Left lobe of liver (tissue), 2 donors: ENCODE data around the gene GLIS2. TPM values are rescaled to one million over a fixed set of nuclear protein-coding genes. Genes with fewer than 3 reads are reported as not detected.
"Not testable (repeated sequence)": the region's sequence is repeated elsewhere in the genome, so short reads cannot be mapped to it uniquely, and the experiment has no call there.

Experiments
- ATAC-seq: fragments of 200-7000 bp; cut with Tn5 transposase; one replicate; pipeline ENCODE4 v1.9.1; 2020; ENCODE audit warnings: mild to moderate bottlenecking, moderate library complexity
- DNase-seq: peaks from one replicate; pipeline ENCODE4 v3.0.0-alpha.2; 2020; ENCODE audit warnings: low spot score
- total RNA-seq: library from RNA; stranded (reverse); gene quantifications from one replicate; pipeline ENCODE4 v1.2.1, GENCODE V29; 2021
- donor health status: DM: no; HTN: no; CAD: no; lungs with moderate emphysema.
- donor health status: DM: no; HTN: yes; CAD: no.

GLIS2 gene
- total RNA-seq, 1 donor from 2014 or later: 1.6 TPM

GRCh38 chr16:4333308-4333638 lies 17.4 kb downstream of the GLIS2 start:
- no peak for DNase-seq

GRCh38 chr16:4333714-4334113 lies 17.8 kb downstream of the GLIS2 start:
- ATAC-seq: peak; percentile 3
- not testable (repeated sequence) for DNase-seq

More at GRCh38 chr16:4333308-4333638, 17.4 kb downstream of the GLIS2 start:
- no peak for ATAC-seq

- ATAC-seq (no peak), DNase-seq (no peak)
Observed at GRCh38 chr16:4334724-4335495, 19.0 kb downstream of the GLIS2 start.

- no peak for DNase-seq
- ATAC-seq: peak; percentile 4
Observed at GRCh38 chr16:4336701-4337539, 21.1 kb downstream of the GLIS2 start.

- ATAC-seq: no peak
- DNase-seq: no peak
Observed at GRCh38 chr16:4337540-4338088, 21.7 kb downstream of the GLIS2 start.

GRCh38 chr16:4338125-4338582 lies 22.3 kb downstream of the GLIS2 start:
- ATAC-seq (no peak), DNase-seq (no peak)

GRCh38 chr16:4338712-4339299 lies 22.9 kb downstream of the GLIS2 start:
- ATAC-seq (no peak), DNase-seq (no peak)

- ATAC-seq (no peak), DNase-seq (no peak)
Observed at GRCh38 chr16:4339455-4339854, 23.6 kb downstream of the GLIS2 start.

- DNase-seq (no peak), ATAC-seq (no peak)
Observed at GRCh38 chr16:4339909-4340308, 24.0 kb downstream of the GLIS2 start.

GRCh38 chr16:4340443-4340842 lies 24.6 kb downstream of the GLIS2 start:
- ATAC-seq (no peak), DNase-seq (no peak)

GRCh38 chr16:4341250-4341649 lies 25.4 kb downstream of the GLIS2 start:
- DNase-seq: no peak
- ATAC-seq: no peak

- DNase-seq: no peak
- no peak for ATAC-seq
Observed at GRCh38 chr16:4342866-4343744, 27.2 kb downstream of the GLIS2 start.

- ATAC-seq, DNase-seq: not testable (repeated sequence)
Observed at GRCh38 chr16:4344300-4344982, 28.6 kb downstream of the GLIS2 start.

- ATAC-seq (peak; percentile 16), DNase-seq (no peak)
Observed at GRCh38 chr16:4344983-4345835, 29.3 kb downstream of the GLIS2 start.

- ATAC-seq (peak; percentile 60), DNase-seq (peak; percentile 71)
Observed at GRCh38 chr16:4345836-4346781, 30.2 kb downstream of the GLIS2 start.

- DNase-seq (no peak), ATAC-seq (peak; percentile 1)
Observed at GRCh38 chr16:4347010-4347409, 31.1 kb downstream of the GLIS2 start.

- peak; percentile 86 for DNase-seq
- ATAC-seq: peak; percentile 55
Observed at GRCh38 chr16:4347765-4348509, 32.1 kb downstream of the GLIS2 start.
